Omental fat pad (tissue), 4 donors: ENCODE results near the gene LTB. TPM values are rescaled to one million over a fixed set of nuclear protein-coding genes. Genes with fewer than 3 reads are reported as not detected.
"Not testable (repeated sequence)": the region's sequence is repeated elsewhere in the genome, so short reads cannot be mapped to it uniquely, and the experiment has no call there.

Experiments used
- ATAC-seq: fragments of 150-250 bp; one replicate; pipeline ENCODE4 v1.9.1; 2016; ENCODE audit warnings: mild to moderate bottlenecking, moderate library complexity; ENCODE audit not compliant: low FRiP score
- DNase-seq: peaks from one replicate; pipeline ENCODE4 v3.0.0-alpha.2; 2019; ENCODE audit warnings: low spot score
- CTCF ChIP-seq, 3 donors: fragments of 450-650 bp; IDR thresholded peaks; one replicate each; pipeline ENCODE4 v1.5.1; 2016 to 2017; ENCODE audit warnings: antibody characterized with exemption in 3 of 3, mild to moderate bottlenecking in 3 of 3, moderate library complexity in 2 of 3
- total RNA-seq, 4 donors: library from RNA; depleted of rRNA; stranded (reverse); fragments of >200 nt; gene quantifications; one replicate each; pipeline ENCODE4 v1.1.0, GENCODE V29; 2016

LTB gene
- total RNA-seq, 4 donors from 2014 or later, result 0.72 to 5.5 (median 1.9) TPM

GRCh38 chr6:31609519-31610406 lies 27.5 kb upstream of the LTB start:
- ATAC-seq (no peak), DNase-seq (no peak)
- no peak for TF ChIP-seq CTCF (IDR thresholded peaks at IDR 0.05)

- ATAC-seq (no peak), DNase-seq (no peak)
- TF ChIP-seq CTCF (IDR thresholded peaks at IDR 0.05), result no peak
These were observed 25.1 kb upstream of the LTB start for GRCh38 chr6:31607317-31607716.

GRCh38 chr6:31597006-31597405 lies 14.8 kb upstream of the LTB start:
- TF ChIP-seq CTCF (IDR thresholded peaks at IDR 0.05), result no peak
- no peak for DNase-seq
- ATAC-seq, result no peak

- no peak for TF ChIP-seq CTCF (IDR thresholded peaks at IDR 0.05)
- DNase-seq (no peak), ATAC-seq (no peak)
These were observed 10.2 kb upstream of the LTB start for GRCh38 chr6:31592396-31592771.

GRCh38 chr6:31590691-31591090 lies 8.5 kb upstream of the LTB start:
- DNase-seq, ATAC-seq: not testable (repeated sequence)

- ATAC-seq, result no peak
- DNase-seq, result no peak
- no peak for TF ChIP-seq CTCF (IDR thresholded peaks at IDR 0.05)
These were observed 6.8 kb upstream of the LTB start for GRCh38 chr6:31588871-31589650.
